Fibroblast of villous mesenchyme (primary cell): ENCODE measurements around the gene PAX7. TPM values are rescaled to one million over a fixed set of nuclear protein-coding genes. Genes with fewer than 3 reads are reported as not detected.

Experiments used
- DNase-seq: peaks from one replicate; pipeline ENCODE4 v3.0.0-alpha.2; 2010; ENCODE audit warnings: low read depth
- H3K4me3 ChIP-seq: 2 replicates; pipeline ENCODE4 v1.5.1; 2011; ENCODE audit warnings: low read depth, mild to moderate bottlenecking, low read length
- total RNA-seq: library from RNA; depleted of rRNA; stranded (reverse); fragments of >200 nt; gene quantifications from 2 replicates; pipeline ENCODE4 v1.2.3, GENCODE V29; 2012
- TF ChIP-seq, protein P1 (sequence below): IDR thresholded peaks from 2 replicates; pipeline ENCODE4 v1.5.1; 2012; ENCODE audit warnings: low read depth, mild to moderate bottlenecking, low read length; ENCODE audit not compliant: insufficient read depth

PAX7 gene
- total RNA-seq, 1 donor = not detected

- DNase-seq = no peak
- TF ChIP-seq, protein P1, sequence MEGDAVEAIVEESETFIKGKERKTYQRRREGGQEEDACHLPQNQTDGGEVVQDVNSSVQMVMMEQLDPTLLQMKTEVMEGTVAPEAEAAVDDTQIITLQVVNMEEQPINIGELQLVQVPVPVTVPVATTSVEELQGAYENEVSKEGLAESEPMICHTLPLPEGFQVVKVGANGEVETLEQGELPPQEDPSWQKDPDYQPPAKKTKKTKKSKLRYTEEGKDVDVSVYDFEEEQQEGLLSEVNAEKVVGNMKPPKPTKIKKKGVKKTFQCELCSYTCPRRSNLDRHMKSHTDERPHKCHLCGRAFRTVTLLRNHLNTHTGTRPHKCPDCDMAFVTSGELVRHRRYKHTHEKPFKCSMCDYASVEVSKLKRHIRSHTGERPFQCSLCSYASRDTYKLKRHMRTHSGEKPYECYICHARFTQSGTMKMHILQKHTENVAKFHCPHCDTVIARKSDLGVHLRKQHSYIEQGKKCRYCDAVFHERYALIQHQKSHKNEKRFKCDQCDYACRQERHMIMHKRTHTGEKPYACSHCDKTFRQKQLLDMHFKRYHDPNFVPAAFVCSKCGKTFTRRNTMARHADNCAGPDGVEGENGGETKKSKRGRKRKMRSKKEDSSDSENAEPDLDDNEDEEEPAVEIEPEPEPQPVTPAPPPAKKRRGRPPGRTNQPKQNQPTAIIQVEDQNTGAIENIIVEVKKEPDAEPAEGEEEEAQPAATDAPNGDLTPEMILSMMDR = no peak
- H3K4me3 ChIP-seq = no peak overlapping the region
Measured at GRCh38 chr1:18734461-18735223, 104.0 kb downstream of the PAX7 start.

- DNase-seq = no peak
- H3K4me3 ChIP-seq = no peak overlapping the region
- TF ChIP-seq, protein P1 = no peak
Measured at GRCh38 chr1:18735224-18735997, 104.8 kb downstream of the PAX7 start.

DNA sequence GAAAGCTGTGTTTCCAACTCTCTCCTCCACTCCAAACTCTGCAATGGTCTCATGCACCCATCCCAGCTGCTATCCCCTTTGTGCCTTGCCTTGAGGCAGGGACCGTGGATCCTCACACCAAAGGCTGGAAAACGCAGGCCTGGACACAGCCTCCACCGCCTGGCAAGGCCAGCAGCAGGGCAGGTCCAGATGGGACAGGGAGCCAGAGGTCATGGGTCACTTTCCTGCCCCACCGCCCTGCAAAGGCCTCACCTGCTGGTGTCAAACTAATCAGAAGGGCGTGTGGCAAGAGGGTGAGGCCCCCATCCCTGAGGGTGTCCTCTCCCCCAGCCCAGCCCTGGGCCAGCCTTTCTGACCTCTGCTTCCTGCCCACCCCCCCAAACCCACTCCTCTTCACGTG is 106.3 kb downstream of the PAX7 start:
- no peak for DNase-seq
- no peak overlapping the region for H3K4me3 ChIP-seq
- TF ChIP-seq, protein P1 = no peak

DNA sequence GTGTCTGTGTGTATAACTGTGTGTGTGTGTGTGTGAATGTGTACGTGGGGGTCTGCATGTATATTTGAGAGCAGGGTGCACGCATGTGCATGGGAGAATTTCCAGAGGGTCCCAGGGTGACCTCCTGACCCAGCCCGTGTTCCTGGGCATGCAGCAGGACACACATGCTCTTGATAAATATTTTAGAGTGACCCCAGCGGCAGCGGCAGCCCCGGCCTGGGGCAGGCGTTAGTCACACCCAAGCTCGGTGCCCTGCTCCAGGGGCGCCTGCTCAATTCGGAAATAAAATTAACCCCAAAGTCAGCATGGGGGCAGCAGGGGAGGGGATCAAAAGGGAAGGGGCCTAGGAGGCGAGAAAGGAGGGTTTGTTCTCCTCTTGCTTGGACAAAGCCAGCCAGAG is 107.5 kb downstream of the PAX7 start:
- no peak overlapping the region for H3K4me3 ChIP-seq
- TF ChIP-seq, protein P1 = no peak
- no peak for DNase-seq

DNA sequence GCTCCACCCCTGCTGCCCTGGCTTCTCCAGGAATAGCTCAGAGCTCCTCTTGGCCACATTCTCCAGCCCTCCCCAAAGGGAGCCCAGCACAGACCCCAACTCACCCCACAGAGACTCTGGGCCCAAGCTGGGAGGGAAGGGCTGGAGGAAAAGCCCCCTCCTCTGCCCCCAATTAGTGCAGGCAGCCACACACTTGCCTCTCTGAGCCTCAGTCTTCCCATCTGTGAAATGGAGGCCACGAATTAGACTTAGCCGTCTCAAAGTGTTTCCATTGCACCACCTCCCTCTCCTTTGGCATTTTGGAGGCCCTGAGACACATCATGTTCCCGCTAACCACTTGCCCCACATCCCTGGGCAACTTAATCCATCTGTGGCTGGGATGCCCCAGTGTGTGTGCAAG is 108.0 kb downstream of the PAX7 start:
- DNase-seq = no peak
- TF ChIP-seq, protein P1 = no peak
- no peak overlapping the region for H3K4me3 ChIP-seq

- no peak overlapping the region for H3K4me3 ChIP-seq
- TF ChIP-seq, protein P1 = no peak
- no peak for DNase-seq
Measured at GRCh38 chr1:18739408-18739807, 108.8 kb downstream of the PAX7 start.
